Measurements from ENCODE around the gene CACHD1.
A peak's percentile ranks its signal among the peaks of the same experiment; 100 is the strongest.
"Not testable (repeated sequence)": the region's sequence is repeated elsewhere in the genome, so short reads cannot be mapped to it uniquely, and the experiment has no call there.

The CACHD1 gene

GRCh38 chr1:64598100-64598571 is 128.2 kb downstream of the CACHD1 start:
- DNase-seq, result no peak

- peak; percentile 8 to 22 for DNase-seq
Measured at GRCh38 chr1:64599242-64599641, 129.3 kb downstream of the CACHD1 start.

- no peak for DNase-seq
Measured at GRCh38 chr1:64601207-64601606, 131.3 kb downstream of the CACHD1 start.

GRCh38 chr1:64608005-64608650 is 138.2 kb downstream of the CACHD1 start:
- no peak for DNase-seq

- DNase-seq, result no peak
Measured at GRCh38 chr1:64608651-64609048, 138.7 kb downstream of the CACHD1 start.

- DNase-seq, result not testable (repeated sequence)
Measured at GRCh38 chr1:64610950-64611349, 141.0 kb downstream of the CACHD1 start.

GRCh38 chr1:64616039-64616438 is 146.1 kb downstream of the CACHD1 start:
- DNase-seq, result no peak

- DNase-seq, result no peak
Measured at GRCh38 chr1:64623750-64624191, 153.8 kb downstream of the CACHD1 start.

- no peak for DNase-seq
Measured at GRCh38 chr1:64624218-64624713, 154.3 kb downstream of the CACHD1 start.

- DNase-seq, result no peak
Measured at GRCh38 chr1:64624808-64625207, 154.9 kb downstream of the CACHD1 start.

- no peak for DNase-seq
Measured at GRCh38 chr1:64630611-64631010, 160.7 kb downstream of the CACHD1 start.

GRCh38 chr1:64631346-64632034 is 161.6 kb downstream of the CACHD1 start:
- no peak for DNase-seq

GRCh38 chr1:64632936-64633335 is 163.0 kb downstream of the CACHD1 start:
- no peak for DNase-seq

- no peak for DNase-seq
Measured at GRCh38 chr1:64645735-64646134, 175.8 kb downstream of the CACHD1 start.

- DNase-seq, result no peak
Measured at GRCh38 chr1:64650411-64650810, 180.5 kb downstream of the CACHD1 start.

GRCh38 chr1:64651841-64652240 is 181.9 kb downstream of the CACHD1 start:
- no peak for DNase-seq

- no peak for DNase-seq
Measured at GRCh38 chr1:64653466-64653865, 183.5 kb downstream of the CACHD1 start.

- no peak for DNase-seq
Measured at GRCh38 chr1:64654519-64655341, 184.8 kb downstream of the CACHD1 start.

GRCh38 chr1:64655861-64656260 is 185.9 kb downstream of the CACHD1 start:
- no peak for DNase-seq

- DNase-seq, result no peak
Measured at GRCh38 chr1:64659478-64660138, 189.7 kb downstream of the CACHD1 start.

GRCh38 chr1:64663668-64664067 is 193.7 kb downstream of the CACHD1 start:
- peak; percentile 19 to 22 for DNase-seq

- no peak for DNase-seq
Measured at GRCh38 chr1:64664299-64664698, 194.4 kb downstream of the CACHD1 start.

All from inflammatory macrophage treated with lipopolysaccharide for 1 hour (primary cell).